GM20431 (cell line): ENCODE measurements around the gene STIP1.

Experiments
- in situ Hi-C: fragments of 300-500 bp; cut with MseI, MboI; formaldehyde crosslinking; loops from one replicate; pipeline ENCODE4 v1.15.0; 2020; ENCODE audit warnings: low sequenced_read_pairs; ENCODE audit not compliant: unreplicated experiment

The STIP1 gene

DNA sequence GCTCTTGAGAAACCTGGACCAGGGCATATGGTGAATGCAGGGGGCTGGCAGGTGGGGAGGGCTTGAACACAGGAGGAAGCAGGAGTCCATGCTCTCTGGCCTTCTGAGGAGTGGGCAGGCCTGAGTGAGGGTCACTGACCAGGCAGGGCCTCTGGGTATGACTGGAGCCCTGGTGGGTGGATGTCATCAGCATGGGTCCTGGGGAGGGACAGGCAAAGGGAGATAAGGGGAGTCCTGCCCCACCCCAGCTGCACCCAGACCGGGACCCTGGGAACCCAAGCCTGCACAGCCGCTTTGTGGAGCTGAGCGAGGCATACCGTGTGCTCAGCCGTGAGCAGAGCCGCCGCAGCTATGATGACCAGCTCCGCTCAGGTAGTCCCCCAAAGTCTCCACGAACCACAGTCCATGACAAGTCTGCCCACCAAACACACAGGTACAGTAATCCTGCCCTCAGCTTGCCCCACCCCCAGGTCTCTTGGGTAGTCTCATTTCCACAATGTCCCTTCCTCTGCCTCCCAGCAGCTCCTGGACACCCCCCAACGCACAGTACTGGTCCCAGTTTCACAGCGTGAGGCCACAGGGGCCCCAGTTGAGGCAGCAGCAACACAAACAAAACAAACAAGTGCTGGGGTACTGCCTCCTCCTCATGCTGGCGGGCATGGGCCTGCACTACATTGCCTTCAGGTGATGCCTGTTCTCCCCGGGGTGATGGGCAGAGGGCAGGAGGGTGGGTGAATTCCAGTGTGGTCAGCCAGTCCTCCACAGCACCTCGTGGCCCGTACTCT is 46.4 kb downstream of the STIP1 start:
- in situ Hi-C loops, result no loop called here

DNA sequence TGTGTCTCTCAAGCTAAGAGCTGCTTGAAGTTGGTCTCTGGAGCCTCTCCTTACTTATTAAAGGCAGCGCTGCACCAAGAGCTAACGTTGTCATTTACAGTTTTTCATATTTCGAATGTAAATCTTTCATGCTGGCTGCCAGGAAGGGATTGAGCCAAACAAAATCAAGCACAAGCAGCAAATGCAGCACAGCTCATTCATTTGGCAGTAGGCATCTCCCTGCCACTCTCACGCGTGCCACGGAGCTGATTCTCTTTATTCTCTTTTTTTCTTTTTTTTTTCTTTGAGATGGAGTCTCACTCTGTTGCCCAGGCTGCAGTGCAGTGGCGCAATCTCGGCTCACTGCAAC is 47.0 kb downstream of the STIP1 start:
- in situ Hi-C loops, result no loop called here

DNA sequence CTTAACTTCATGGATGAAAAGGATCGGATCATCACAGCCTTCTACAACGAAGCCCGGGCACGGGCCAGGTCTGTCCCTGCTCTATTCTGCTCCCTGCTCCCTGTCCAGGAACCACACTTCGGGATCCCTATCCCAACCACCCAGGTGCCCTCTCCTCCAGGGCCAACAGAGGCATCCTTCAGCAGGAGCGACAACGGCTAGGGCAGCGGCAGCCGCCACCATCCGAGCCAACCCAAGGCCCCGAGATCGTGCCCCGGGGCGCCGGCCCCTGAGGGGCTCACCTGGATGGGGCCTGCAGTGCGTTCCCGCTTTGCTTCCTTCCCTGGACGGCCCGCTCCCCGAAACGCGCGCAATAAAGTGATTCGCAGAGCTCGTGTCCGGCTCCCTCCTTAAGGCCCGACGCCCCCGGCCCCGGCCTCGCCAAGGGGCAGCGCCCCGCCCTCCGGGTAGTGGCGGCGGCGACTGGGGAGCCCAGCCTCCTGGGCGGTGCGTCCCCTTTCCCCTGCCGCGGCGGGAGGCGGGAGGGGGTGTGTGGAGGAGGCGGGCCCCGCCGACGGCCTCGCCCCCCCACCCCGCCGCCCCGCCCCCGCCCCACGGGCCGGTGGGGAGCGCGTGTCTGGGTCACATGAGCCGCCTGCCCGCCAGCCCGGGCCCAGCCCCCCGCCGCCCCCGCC is 48.1 kb downstream of the STIP1 start, which contains the start of gene VEGFB:
Gene VEGFB (plus strand): TSS at position 672 of the 674 bp plus-strand sequence. CDS start 250 bp downstream, outside the sequence.
- in situ Hi-C loops, result no loop called here

DNA sequence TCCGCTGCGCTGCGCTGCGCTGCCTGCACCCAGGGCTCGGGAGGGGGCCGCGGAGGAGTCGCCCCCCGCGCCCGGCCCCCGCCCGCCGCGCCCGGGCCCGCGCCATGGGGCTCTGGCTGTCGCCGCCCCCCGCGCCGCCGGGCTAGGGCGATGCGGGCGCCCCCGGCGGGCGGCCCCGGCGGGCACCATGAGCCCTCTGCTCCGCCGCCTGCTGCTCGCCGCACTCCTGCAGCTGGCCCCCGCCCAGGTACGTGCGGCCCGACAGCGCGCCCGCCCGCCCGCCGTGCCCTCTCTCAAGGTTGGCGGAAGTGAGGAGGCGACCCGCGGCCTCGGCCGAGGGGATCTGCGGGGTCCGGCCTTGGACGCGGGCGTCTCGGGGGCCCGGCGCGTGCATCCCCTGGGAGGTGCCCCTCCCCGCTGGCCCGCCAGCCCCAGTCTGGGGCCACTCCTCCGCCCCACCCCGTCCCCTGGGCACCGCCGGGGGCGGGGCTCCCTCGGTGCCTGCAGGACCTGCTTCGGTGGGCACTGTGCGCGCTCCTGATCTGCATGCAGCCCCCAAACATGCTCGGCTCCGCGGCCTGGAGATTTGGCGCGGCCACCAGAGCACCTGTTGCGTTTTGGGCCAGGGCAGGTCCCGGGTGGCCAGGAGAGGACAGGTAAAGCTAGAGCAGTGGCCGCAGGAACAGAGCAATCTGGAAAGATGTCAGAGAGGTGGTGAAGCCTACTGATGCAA is 48.8 kb downstream of the STIP1 start:
- in situ Hi-C loops, result no loop called here

DNA sequence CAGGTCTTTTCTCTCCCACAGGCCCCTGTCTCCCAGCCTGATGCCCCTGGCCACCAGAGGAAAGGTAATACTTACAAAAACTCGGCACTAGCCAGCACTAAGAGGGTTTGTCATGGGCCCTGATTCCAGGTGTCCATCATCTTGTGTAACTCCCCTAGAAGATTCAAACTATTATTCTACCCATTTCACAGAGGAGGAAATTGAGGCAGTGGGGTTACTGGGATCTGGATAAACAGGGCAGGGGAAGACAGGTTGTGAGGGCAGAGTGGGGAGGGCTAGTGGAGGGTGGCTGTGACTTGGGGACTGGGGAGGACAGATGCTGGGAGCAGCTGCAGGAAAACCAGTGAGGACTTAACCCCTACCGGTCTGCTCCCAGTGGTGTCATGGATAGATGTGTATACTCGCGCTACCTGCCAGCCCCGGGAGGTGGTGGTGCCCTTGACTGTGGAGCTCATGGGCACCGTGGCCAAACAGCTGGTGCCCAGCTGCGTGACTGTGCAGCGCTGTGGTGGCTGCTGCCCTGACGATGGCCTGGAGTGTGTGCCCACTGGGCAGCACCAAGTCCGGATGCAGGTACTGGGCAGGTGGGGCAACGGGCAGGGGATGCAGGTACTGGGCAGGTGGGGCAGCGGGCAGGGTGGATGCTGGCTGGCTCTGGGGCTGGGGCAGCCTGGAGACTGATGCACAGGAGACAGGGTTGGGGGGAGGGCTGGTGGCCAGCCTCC is 49.6 kb downstream of the STIP1 start:
- in situ Hi-C loops, result no loop called here

DNA sequence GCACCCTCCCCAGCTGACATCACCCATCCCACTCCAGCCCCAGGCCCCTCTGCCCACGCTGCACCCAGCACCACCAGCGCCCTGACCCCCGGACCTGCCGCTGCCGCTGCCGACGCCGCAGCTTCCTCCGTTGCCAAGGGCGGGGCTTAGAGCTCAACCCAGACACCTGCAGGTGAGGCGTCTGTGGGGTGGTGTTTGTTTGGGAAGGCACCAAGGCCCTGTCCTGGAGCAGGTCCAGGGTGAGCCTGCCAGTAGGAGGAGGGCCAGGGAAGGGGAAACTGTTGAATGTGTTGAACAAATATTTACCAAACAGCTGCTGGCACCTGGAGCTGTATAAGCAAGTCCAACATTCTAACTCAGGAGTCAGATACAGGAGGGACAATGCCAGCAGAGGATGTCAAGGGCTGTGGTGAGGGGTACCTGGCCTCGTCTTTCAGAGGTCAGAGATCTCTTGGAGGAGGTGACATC is 51.5 kb downstream of the STIP1 start:
- in situ Hi-C loops, result no loop called here

DNA sequence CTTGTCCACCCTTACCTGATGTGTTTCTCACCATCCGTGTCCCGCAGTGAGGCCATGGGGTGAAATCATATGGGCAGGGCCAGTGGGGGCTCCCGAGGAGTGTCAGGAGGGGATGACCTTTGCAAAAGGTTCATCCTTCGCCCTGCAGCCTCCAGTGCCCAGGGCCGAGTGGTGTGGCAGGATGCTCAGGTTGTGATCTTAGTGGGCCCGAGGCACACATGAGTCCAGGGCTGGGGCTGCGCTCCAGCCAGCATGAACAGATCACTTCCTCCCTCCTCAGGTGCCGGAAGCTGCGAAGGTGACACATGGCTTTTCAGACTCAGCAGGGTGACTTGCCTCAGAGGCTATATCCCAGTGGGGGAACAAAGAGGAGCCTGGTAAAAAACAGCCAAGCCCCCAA is 52.1 kb downstream of the STIP1 start:
- in situ Hi-C loops, result no loop called here

DNA sequence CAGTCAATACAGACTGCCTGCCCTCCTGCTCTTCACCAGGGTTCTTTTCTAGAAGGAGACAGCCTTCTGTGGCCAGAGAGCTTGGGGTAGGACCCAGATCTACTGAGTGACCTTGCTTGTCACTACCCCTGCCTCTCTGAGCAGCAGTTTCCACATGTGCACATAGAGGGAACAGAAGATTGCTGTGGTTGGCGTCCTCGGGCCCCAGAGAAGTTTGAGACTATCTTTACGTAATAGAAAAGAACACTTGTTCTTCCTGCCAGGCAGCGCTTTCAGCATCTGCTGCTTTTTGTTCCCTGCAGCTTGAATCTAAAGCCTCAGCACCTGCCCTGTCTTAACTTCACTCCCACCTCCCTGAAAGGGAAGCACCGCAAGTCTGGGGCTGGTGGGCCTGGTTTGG is 53.0 kb downstream of the STIP1 start:
- in situ Hi-C loops, result no loop called here

DNA sequence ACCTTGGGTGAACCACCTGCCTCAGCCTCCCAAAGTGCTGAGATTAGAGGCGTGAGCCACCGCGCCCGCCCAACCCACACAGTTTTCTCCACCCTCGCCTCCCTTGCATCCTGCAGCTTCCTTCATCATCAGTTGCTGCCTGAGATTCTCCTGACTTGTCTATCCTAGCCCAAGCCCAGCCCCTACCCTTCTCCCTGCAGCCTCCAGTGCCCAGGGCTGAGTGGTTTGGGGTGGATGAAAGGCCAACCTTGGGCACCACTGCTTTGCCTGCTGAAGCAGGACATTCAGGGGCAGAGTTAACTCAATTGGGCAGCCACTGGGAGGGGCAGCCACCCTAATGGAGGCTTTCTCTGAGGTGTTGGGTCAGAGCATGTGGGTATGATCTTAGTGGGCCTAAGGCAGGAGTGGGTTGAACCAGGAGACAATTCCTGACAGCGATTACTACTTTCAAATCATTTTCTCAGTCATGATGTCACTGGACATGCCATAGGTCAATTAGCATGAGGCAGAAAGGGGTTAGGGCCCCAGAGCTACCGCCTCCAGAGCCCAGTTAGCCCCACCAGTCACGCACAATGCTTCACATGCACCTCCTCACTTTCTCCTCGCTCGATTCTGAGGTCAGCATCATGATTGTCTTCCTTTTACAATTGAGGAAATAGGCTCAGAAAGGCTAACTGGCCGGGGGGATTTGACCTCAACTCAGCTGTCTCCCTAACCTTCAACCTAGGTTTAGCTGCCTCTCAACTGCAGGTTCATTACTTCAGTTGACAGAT is 53.9 kb downstream of the STIP1 start:
- in situ Hi-C loops, result no loop called here

DNA sequence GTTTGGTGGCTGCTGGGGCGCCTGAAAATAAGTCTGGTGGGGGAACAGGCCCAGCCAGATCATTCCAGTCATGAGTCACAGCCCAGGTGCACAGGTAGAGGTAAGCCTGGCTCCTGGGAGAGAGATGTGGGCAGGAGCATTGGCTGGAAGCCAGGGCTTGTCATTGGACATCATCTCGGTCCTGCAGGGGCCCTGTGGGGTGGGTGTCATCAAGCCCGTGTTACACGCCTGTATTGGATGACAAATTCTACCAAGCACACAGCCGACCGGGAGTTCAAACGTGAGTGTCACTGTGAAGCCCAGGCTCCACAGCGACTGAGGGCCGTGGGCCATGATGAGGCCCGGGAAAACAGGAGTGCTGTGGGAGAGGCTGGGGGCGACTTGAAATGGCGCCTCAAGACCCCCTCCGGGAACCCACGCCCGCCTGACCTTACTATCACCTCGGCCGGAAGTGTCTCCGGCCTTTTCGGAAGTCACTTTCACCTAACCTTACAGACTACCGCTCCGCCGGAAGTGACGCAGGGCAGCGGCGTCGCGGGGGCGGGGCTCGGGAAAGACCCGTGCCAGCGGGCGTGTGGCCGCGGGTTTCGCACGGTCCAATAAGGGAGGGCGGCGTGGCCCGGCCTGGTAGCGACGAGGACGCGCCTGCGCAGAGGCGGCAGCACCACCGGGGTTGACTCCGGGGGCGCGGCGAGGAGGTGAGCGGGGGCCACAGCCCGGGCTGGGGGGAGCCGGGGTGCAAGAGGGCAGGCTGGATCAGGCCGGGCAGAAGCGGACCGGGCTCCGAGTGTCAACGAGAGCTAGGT is 54.7 kb downstream of the STIP1 start, which contains the start of gene FKBP2:
Gene FKBP2 (plus strand): TSS at position 661 of the 806 bp plus-strand sequence. CDS start 1,293 bp downstream, outside the sequence.
- in situ Hi-C loops, result no loop called here

DNA sequence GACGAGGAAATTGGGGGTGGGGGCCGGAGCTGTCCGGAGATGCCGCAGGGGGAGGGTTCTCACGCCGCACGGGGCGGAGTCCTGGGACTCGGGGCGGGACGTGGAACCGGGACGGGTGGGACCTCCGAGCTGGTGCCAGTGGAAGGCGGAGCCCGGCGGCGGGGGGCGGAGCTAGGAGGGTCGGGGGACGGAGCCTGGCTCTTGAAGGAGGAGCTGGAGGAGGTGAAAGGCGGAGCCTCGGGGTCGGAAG is 55.2 kb downstream of the STIP1 start:
- in situ Hi-C loops, result no loop called here

DNA sequence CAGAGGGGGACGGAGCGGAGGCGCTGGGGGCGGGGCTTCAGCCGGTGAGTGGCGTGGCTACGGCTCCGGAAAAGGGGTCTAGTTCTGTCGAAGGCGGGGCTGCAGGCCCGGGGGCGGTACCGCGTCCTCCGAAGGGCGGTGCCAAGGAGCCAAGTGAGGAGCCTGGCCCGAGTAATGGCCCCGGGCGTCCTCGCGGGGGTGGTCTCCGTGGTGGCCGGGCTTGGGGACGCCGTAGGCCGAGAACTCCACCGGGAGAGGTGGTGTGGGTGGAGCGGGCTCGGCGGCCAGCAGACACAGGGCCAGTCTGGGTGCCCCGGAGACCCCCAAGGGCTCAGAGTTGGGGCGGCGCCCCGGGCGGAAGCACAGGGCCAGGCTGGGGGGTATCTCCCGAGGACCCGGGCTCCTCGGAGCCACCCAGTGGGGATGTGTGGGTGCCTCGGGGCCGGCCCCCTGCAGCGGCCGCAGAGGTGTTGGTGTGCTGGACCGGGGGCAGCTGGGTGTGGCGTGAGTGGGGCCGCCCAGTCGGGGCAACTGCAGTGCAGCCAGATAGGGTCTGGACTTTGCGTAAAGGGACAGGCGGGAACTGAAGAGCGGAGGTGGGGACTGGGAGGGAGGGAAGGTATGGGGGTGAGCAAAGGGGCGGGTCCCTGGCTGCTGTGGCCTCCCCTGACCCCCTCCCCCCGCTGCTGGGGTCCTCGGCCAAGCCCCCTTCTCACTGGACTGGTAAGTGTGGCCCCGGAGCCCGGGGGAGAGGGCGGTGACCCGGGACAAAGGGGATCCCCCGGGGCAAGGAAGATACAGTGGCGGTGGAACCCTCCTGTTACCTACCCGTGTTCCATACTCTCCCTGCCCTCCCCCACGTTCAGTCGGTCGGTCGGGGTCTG is 55.8 kb downstream of the STIP1 start:
- in situ Hi-C loops, result no loop called here

DNA sequence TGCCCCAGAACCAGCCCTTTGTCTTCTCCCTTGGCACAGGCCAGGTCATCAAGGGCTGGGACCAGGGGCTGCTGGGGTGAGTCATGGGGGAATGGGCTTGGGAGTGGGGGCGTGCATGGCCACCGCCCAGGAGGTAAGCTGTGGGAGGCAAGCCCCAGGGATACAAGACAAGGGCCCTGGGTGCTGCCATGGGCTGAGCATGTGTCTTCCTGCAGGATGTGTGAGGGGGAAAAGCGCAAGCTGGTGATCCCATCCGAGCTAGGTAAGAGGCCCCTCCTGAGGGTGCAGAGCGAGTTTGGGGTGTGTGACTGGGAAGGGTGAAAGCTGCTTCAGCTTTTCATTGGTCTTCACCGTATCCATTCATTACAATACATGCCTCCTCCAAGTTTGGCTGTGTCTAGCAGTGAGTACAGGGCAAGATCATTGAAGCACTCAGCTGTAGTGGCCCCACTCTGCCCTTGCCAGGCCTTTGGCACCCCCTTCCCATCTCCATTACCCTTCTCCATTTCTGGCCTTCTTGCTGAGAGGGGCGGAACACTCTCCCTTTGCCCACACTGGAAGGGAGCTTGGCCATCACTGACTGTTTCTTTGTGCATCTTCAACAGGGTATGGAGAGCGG is 57.4 kb downstream of the STIP1 start:
- in situ Hi-C loops, result no loop called here

DNA sequence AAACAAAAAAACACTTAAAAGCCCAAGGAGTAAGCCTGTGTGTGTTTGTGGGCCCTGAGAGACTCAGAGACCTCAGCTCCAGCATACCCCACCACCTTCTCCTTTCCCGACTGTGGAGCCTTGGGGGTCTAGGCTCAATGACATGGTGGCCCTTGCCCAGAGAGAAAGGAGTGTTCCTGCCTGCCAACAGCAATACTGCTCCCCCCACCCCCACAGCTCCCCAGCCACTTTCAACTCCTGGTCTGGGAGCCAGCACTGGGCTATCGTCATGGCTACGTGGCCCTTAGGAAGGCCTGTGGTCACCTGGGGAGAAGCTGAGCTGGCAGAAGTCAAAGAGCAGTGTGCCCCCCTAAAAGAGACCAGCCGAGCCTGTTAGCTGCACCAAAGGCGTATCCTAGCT is 58.1 kb downstream of the STIP1 start:
- in situ Hi-C loops, result no loop called here

DNA sequence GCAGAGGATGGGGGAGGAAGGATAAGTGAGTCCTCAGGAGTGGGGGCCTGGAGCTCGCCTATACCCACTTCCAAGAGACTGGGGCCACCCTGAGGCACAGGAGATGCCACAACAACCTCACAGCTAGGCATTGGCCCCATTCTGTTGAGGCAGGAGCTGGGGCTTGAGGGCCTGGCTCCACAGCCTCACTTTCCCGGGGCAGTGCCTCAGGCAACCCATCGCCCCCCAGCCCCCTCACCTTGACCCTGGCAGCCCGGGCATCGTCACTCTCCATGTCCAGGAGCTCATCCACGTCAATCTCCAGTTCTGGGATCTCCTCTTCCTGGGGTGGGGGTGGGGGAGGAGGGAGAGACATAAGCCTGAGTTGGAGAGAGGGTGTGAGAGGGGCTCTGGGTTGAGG is 59.0 kb downstream of the STIP1 start:
- in situ Hi-C loops, result no loop called here

DNA sequence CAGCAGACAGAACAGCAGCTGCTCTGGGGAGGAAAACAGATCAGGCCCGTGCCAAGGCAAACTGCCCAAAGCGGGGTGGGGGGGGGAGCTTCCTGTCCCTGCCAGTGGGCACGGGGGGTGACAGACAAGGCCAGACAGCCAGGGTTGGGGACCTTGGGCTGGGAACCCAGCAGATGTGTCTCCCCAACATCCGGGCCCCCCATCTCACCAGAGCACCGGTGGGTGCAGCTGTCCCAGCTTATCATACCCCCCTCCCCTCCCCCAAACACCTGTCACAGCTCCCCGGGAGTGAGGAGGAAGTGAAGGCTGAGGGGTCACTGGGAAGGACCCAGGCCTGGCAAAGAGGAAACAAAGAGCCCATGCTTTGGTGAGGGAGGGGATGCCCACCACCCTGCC is 59.4 kb downstream of the STIP1 start:
- in situ Hi-C loops, result no loop called here

DNA sequence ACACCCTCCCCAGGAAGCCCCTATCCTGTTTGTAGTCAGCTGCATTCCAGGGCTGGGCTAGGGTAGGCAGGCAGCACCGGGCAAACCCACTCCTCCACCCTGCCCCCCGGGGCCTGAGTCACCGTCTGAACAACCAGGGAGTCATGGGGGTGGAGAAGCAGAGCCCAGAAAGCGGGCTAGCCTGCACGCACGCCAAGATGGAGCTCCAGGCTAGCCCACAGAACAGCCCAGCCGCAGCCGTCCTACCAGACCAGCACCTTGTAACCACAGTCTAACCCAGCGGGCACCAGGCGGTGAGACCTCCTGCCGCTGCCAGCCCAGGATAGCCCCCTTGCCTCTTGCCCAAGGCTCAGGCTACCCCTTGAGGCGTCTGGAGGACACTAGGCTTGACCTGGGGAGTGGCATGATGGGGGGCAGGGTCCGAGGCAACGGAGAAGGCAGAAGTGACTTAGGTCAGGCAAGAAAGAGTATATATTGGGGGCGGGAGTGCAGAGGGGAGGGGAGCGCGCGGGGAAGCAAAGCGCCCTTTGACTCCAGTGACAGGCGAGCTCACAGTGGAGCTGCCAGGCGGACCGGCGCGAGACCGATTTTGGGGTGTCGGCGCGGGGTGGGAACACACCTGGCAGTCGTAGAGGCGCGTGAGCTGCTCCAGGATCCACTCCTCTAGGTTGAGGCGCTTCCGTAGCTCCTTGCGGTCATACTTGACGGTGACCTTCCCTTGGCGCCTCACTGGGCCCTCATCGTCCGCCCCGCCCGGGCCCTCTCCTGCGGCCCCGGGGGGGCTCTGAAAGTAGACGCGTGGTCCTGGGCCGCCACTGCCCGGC is 60.0 kb downstream of the STIP1 start:
- in situ Hi-C loops, result no loop called here
